Fibroblast of upper back skin (primary cell): ENCODE data around the gene NCOA4.
"Not testable (repeated sequence)": the region's sequence is repeated elsewhere in the genome, so short reads cannot be mapped to it uniquely, and the experiment has no call there.

Experiments used
- DNase-seq: peaks from one replicate; pipeline ENCODE4 v3.0.0-alpha.2; 2013

Gene NCOA4

DNA sequence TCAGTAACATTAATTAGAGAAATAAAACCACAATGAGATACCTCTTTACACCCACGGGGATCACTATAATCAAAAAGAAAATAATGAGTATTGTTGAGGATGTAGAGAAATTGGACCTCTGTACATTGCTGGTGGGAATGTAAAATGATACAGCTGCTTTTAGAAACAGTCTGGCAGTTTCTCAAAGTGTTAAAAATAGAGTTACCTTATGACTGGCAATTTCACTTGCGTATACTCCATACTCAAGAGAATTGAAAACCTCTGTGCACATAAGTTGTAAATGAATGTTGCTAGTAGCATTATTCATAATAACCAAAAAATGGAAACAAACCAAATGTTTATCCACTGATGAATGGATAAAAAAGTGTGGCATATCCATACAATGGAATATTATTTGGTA, 51.9 kb downstream of the NCOA4 start:
- not testable (repeated sequence) for DNase-seq

DNA sequence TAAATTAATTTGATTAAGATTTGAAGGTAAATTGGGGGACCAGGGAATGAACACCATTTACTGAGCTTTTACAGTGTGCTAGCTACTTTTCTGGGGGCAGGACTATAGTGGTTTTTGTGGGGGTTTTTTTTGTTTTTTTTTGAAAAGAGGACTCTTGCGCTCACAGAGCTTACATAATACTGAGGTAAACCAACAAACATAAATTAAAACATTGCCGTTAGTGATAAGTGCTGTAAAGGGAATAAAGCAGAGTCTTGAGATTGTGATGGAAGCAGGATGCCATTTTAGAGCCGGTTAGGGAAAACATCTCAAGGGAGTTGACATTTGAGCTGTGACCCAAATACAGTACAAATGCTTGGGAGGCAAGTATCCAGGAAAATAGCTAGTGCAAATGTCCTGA, 56.4 kb downstream of the NCOA4 start:
- DNase-seq: not testable (repeated sequence)

DNA sequence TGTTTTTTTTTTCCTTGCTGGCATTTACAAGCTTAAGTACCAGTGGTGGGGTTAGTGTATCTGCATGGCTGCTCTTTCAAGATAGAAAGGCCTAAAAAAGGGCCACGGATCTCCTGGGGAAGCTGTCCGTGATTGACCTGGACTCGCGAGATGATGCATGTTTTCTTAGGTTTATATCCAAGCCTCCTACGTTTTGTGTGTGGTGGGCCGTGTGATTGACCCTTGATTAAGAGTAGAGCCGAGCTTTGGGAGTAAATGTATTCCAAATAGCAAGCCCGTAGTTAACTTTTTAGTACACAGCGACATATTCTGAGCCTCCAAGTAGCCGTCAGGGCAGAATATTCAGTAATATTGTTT, 57.6 kb downstream of the NCOA4 start:
- not testable (repeated sequence) for DNase-seq

DNA sequence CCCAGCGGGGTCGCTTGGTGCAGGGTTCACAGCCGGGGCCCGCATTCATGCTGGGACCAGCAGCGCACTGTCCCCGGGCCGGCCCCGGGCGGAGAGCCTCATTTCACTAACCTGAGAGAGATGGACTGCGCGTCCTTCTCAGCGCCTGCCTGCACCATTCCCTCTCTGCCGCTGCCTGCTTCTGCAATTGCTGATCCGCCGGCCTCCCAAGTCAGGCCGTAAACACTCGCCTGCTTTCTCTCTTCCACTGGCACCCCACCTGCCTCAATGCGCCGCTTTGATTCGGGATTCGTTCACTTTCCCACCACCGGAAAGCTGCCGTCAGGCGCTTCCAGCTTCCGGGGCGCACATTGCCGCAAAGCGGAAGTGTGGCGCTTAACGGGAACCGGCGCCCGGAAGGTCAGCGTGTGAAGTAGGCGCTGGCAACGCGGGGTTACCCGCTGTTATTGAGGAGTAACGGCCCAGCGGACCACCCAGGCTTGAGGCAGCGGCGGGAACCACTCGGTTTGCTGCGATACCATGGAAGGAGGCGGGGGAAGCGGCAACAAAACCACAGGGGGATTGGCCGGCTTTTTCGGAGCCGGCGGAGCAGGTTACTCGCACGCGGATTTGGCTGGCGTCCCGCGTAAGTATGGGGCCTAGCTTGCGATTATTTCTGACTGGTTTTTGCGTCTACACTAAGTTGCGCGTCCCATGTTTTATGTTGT, 58.2 kb downstream of the NCOA4 start, which contains the start of gene TIMM23:
Gene TIMM23 (plus strand): TSS at position 384 of the 707 bp plus-strand sequence. CDS start 136 bp downstream, at position 520.
- DNase-seq: peak; percentile 81

DNA sequence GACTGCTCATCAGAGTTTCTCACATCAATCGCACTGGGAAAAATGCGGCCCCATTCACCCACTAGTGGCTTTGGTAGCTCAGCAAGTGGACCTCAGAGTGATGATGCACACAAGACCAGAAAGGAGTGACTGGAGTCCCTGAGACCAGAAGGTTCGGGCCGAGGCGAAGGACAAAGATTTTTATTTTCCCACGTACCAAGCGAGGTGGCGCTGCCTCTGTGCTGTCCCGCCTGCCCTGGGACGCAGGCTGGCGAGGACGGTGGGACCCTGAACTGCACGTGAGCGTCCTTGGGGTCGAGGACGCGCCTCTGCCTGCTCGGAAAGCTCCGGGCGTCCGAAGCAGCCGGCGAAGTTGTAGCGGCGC, 58.7 kb downstream of the NCOA4 start:
- not testable (repeated sequence) for DNase-seq

DNA sequence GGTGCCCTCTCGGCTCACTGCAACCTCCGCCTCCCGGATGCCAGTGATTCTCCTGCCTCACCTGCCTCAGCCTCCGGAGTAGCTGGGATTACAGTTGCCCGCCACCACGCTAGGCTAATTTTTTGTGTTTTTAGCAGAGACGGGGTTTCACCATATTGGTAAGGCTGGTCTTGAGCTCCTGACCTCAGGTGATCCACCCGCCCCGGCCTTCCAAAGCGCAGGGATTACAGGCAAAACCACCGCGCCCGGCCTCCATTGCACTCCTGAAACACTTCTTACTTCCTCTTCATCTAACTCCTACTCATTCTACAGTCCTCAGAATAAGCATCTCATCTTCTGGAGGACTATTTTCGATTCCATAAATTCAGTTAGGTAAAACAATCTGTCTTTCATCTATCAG, 59.4 kb downstream of the NCOA4 start:
- not testable (repeated sequence) for DNase-seq

DNA sequence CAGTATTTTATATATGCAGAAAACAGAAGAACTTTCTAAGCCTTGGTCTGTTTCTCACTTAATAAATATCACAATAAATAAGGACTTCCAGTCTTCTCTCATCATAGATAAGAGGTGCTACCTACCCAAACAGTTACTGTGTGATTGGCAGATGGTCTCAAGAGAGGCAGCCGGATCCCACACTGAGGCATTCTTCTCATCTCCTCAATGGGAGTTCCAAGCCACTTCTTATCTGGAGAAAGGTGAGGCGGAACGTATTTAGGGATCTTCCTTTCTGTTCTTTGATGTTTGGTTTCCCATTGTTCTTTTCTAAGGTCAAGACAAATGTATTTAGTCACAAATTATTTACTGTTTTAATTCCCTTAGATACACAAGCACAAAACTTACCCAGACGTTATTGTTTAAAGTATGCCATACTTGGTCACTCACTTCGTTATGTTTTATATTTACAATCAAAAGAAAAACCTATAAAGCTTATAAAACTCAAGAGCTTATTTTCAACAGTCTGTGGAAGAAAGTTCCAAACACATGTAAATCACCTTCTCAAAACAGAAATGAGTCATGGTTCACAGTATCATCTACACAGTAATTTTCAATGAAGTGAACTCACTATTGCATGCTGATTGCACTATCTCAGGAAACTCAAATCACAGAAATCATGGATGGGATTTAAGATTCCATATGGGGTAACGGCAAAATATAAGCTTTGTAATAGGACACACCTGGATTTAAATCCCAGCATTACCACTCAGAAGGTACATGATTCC, 67.6 kb downstream of the NCOA4 start:
- DNase-seq: not testable (repeated sequence)

DNA sequence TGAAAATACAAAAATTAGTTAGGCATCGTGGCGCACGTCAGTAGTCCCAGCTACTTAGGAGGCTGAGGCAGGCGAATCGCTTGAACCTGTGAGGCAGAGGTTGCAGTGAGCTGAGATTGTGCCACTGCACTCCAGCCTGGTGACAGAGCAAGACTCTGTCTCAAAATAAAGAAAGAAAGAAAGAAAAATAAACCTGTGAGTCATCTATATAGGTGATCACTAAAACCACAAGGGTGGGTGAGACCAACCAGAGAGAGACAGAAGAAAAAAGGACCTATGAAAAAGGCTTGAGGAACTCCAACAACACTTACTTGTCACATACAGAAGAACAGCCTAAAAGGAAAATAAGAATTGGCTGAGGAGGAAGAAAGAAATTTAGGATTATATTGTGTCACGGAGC, 72.5 kb downstream of the NCOA4 start:
- DNase-seq: not testable (repeated sequence)

DNA sequence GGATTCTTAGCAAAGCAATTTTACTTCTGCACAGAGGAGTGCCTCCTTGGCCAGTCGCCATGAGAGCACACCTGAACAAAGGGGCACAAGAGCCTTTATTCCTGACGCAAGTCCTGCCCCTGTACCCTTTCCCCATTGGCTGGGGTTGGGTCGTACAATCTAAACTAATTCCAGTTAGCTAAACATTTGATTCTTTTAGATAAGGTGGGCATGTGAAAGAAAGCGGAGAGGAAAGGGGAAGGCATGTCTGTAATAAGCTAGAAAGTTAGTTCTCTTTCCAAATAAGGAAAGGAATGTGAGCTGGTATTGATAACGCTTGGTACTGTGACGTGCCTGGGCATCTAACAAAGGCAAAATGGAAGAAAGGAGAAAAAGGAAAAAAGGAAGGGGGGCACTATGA, 73.8 kb downstream of the NCOA4 start:
- DNase-seq: not testable (repeated sequence)
